ENCODE results near the gene JAG2. TPM values are rescaled to one million over a fixed set of nuclear protein-coding genes. Genes with fewer than 3 reads are reported as not detected.
A peak's percentile ranks its signal among the peaks of the same experiment; 100 is the strongest.

JAG2 gene
- total RNA-seq, 1 donor from 2014 or later = 72.5 TPM

- no peak for DNase-seq
Observed at GRCh38 chr14:105181549-105182295, 13.1 kb upstream of the JAG2 start.

GRCh38 chr14:105180592-105181548 lies 12.3 kb upstream of the JAG2 start, which contains the start of gene NUDT14:
TSS of gene NUDT14 (minus strand) at chr14:105181312. CDS start at chr14:105181209, 103 bp downstream.
- DNase-seq = peak; percentile 72

- no peak for DNase-seq
Observed at GRCh38 chr14:105179191-105179590, 10.6 kb upstream of the JAG2 start.

- no peak for DNase-seq
Observed at GRCh38 chr14:105178868-105179140, 10.2 kb upstream of the JAG2 start.

GRCh38 chr14:105178069-105178867 lies 9.7 kb upstream of the JAG2 start:
- no peak for DNase-seq

GRCh38 chr14:105177082-105177481 lies 8.5 kb upstream of the JAG2 start:
- DNase-seq = no peak

GRCh38 chr14:105176513-105176912 lies 7.9 kb upstream of the JAG2 start:
- no peak for DNase-seq

GRCh38 chr14:105173901-105174894 lies 5.6 kb upstream of the JAG2 start:
- peak; percentile 59 for DNase-seq

- no peak for DNase-seq
Observed at GRCh38 chr14:105173145-105173544, 4.6 kb upstream of the JAG2 start.

- no peak for DNase-seq
Observed at GRCh38 chr14:105172476-105172875, 3.9 kb upstream of the JAG2 start.

- no peak for DNase-seq
Observed at GRCh38 chr14:105171004-105171673, 2.6 kb upstream of the JAG2 start.

- DNase-seq = no peak
Observed at GRCh38 chr14:105169776-105170655, 1.4 kb upstream of the JAG2 start.

GRCh38 chr14:105168979-105169507 lies 467 bp upstream of the JAG2 start:
- peak; percentile 84 for DNase-seq

- DNase-seq = no peak
Observed at GRCh38 chr14:105168093-105168420, 519 bp downstream of the JAG2 start.

- DNase-seq = peak; percentile 48
Observed at GRCh38 chr14:105167303-105168092, 1.1 kb downstream of the JAG2 start.

- no peak for DNase-seq
Observed at GRCh38 chr14:105166571-105167302, 1.8 kb downstream of the JAG2 start.

- DNase-seq = no peak
Observed at GRCh38 chr14:105165761-105166485, 2.7 kb downstream of the JAG2 start.
